Measurements from ENCODE around the gene INHBE.
A peak's percentile ranks its signal among the peaks of the same experiment; 100 is the strongest.
"Not testable (repeated sequence)": the region's sequence is repeated elsewhere in the genome, so short reads cannot be mapped to it uniquely, and the experiment has no call there.

INHBE gene

DNA sequence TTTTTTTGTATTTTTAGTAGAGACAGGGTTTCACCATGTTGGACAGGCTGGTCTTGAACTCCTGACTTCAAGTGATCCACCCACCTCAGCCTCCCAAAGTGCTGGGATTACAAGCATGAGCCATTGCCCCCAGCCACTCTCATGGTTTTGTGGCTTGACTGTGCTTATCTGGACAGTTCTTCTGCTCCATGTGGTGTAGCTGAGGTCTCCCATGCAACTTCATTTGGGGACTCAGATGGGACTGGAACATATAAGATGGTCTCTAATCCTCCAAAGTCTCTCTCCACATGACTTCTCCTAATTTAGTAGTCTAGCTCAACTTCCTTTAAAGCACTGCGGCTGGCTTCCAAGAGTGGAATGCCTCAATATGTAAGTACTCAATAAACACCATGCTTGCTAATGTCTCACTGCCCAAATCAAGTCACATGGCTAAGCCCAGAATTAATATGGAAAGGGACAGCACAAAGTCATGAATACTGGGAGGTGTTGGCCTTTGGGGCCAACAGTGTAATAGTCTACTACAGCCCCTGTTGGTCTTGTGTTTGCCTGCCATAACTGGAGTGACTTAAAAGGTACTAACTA is 13.2 kb upstream of the INHBE start:
- DNase-seq = no peak

DNA sequence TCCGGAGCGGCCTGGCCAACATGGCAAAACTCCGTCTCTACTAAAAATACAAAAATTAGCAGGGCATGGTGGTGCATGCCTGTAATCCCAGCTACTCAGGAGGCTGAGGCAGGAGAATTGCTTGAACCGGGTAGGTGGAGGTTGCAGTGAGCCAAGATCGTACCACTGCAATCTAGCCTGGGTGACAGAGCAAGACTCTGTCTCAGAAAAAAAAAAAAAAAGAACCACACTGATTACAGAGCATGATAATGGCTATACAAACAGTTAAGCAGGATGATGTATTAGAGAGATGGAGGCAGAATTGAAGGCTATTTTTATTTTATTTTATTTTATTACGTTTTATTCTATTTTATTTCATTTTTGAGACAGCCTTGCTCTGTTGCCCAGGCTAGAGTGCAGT is 10.8 kb upstream of the INHBE start:
- DNase-seq = not testable (repeated sequence)

DNA sequence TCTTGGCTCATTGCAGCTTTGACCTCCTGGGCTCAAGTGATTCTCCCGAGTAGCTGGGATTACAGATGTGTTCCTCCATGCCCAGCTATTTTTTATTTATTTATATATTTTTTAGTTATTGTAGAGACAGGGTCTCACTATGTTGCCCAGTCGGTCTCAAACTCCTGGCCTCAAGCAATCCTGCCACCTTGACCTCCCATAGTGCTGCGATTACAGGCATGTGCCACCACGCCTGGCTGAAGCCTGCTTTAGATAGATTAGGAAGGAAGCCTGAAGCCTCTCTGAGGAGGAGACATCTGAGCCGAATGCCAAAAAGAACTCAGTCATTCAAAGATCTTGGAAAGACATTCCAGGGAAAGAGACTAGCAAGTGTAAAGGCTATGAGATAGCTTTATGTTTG is 10.4 kb upstream of the INHBE start:
- no peak for DNase-seq

DNA sequence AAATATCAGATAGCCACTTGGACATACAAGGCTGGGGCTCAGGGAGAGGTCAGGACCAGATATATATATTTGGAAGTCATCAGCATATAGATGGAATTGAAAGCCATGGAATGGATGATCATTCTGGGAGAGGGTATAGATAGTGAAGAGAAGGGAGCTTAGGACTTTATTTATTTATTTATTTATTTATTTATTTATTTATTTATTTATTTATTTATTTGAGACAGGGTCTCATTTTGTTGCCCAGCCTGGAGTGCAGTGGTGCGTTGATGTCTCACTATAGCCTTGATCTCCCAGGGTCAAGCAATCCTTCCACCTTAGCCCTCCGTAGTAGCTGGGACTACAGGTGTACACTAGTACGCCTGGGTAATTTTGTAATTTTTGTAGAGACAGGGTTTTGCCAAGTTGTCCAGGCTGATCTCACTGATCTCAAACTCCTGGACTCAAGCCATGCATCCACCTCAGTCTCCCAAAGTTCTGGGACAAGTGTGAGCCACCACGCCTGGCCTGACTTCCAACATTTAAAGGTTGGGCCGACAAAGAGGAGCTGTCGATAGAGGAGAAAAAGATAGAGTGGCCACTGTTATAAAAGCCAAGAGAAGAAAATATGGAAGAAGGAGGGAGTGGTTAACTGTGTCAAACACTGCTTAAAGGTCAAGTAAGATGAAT is 8.7 kb upstream of the INHBE start:
- no peak for DNase-seq

DNA sequence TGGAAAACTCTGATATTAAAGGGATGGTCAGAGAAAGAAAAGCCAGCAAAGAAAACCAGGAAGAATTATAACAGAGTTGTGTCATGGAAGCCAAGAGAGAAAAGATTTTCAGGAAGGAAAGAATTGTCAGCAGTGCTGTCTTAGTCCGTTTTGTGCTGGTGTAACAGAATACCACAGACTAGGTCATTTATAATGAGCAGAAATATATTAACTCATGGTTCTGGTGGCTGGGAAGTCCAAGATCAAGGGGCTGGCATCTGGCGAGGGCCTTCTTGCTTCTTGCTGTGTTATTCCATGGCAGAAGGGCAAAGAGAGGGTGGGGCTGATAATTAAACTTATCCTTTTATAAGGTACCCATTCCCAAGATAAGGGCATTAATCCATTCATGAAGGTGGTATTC is 6.4 kb upstream of the INHBE start:
- no peak for DNase-seq

DNA sequence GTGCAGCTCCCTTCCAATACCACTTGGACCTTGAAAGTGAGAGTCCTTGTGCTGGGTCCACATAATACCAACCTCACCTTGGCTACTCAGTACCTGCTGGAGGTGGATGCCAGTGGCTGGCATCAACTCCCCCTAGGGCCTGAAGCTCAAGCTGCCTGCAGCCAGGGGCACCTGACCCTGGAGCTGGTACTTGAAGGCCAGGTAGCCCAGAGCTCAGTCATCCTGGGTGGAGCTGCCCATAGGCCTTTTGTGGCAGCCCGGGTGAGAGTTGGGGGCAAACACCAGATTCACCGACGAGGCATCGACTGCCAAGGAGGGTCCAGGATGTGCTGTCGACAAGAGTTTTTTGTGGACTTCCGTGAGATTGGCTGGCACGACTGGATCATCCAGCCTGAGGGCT is 5.7 kb upstream of the INHBE start:
- no peak for DNase-seq

DNA sequence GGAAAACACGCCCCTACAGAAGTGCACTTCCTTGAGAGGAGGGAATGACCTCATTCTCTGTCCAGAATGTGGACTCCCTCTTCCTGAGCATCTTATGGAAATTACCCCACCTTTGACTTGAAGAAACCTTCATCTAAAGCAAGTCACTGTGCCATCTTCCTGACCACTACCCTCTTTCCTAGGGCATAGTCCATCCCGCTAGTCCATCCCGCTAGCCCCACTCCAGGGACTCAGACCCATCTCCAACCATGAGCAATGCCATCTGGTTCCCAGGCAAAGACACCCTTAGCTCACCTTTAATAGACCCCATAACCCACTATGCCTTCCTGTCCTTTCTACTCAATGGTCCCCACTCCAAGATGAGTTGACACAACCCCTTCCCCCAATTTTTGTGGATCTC is 5.0 kb upstream of the INHBE start:
- DNase-seq = no peak

DNA sequence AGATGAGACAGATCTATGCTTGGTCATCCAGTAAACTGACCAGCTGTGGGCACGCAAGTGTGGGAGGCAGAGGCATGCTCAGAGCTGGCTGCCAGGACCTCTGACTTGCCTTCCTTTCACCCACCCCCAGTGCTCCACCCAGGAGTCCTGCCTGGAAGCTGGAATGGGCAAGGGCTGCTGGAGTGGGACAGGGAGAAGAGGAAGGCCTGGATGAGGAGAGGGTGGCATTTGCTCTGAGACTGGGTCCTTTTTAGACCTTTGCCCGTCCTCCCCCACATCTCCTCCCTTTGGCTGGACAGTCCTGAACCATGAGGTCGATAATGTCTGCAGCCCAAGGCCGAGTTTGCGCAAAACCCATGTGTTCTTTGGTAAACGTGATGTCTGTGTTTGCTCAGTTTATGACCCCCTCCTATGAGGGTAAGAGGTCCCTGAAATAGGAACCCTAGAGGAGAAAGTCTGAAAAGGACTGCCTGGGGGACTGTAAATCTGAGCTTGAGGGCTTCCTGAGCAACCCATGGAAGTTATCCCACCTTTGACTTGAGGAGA is 3.8 kb upstream of the INHBE start:
- no peak for DNase-seq

DNA sequence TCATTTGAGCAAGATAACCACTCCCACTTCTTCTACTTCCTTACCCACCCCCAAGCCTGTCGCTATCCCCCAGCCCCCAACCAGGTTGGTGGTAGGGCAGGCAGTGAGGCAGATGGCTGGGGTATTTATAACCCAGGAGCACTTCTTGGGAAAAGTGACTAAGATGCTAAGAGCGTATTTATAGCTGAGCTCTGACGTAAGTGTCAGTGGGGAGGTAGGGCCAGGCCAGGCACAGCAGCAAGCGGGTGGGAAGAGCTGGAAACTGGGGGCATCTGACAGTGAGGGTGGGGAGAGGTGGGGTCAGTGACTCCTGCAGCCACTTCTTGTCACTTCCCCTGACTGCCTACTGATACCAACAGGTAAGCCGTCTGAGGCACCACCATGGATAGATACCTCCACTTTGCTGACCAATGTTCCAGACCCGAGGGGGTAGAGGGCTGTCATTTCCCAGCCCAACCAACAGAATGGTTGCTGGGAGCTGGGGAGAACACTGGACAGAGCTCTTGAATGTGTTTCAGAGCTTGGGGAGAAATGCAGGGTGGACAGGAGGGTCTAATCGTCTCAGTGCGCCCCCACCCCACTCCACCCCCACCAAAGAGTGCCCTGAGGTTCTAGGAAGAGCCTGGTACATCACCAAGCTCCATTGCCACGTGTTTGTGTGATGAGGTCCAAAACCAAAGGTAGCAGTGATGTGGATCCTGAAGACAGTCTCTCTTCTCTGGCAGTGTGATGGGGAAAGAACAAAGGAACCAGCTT is 2.7 kb upstream of the INHBE start:
- no peak for DNase-seq

DNA sequence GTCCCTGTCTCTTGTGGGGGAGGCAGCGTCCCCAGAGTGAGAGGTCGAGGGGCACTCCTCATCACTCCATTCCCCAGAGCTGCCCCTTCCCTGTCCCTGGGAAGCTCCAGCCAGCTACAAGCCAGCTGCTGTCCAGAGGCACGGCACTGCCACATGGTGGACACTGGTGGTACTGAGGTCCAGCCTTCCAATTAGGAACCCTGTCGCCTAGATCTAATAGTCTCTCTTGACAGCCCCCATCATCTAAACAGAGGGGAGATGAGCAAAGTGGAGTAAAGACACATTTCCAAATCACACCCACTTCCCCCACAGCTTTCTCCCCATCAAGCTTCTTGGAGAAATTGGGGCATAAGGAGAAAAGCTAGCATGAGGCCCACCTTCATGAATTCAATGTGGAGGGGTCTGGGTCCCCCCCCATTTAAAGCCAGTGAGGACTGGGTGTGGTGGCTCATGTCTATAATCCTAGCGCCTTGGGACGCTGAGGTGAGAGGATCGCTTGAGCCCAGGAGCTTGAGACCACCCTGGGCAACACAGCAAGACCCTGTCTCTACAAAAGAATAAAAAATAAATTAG is 2.1 kb upstream of the INHBE start:
- DNase-seq = peak; percentile 63 to 70

DNA sequence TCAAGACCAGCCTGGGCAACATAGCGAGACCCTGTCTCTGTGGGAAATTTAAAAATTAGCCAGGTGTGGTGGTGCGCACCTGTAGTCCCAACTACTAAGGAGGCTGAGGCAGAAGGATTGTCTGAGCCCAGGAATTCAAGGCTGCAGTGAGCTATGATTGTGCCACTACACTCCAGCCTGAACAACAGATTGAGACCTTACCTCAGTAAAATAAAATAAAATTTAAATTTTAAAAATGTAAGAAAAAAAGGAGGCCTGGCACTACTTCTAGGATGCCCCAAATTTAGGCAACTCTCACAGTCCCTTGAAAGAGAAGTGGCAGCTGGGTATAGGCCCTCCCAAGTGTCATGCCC is 918 bp upstream of the INHBE start:
- no peak for DNase-seq

DNA sequence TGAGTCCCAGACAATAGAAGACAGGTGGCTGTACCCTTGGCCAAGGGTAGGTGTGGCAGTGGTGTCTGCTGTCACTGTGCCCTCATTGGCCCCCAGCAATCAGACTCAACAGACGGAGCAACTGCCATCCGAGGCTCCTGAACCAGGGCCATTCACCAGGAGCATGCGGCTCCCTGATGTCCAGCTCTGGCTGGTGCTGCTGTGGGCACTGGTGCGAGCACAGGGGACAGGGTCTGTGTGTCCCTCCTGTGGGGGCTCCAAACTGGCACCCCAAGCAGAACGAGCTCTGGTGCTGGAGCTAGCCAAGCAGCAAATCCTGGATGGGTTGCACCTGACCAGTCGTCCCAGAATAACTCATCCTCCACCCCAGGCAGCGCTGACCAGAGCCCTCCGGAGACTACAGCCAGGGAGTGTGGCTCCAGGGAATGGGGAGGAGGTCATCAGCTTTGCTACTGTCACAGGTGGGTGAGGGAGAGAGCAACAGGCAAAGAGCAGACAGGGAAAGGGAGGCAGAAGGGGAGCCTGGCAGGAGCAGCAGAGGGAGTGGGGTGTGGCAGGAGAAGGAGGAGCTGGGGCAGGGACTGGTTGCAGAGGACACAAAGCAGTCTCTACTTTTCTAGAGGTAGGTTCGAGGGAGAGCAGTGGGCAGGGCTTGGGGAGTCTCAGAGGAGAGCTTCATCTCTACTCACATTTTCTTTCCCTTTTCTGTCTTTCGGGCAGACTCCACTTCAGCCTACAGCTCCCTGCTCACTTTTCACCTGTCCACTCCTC is 452 bp downstream of the INHBE start:
- no peak for DNase-seq

DNA sequence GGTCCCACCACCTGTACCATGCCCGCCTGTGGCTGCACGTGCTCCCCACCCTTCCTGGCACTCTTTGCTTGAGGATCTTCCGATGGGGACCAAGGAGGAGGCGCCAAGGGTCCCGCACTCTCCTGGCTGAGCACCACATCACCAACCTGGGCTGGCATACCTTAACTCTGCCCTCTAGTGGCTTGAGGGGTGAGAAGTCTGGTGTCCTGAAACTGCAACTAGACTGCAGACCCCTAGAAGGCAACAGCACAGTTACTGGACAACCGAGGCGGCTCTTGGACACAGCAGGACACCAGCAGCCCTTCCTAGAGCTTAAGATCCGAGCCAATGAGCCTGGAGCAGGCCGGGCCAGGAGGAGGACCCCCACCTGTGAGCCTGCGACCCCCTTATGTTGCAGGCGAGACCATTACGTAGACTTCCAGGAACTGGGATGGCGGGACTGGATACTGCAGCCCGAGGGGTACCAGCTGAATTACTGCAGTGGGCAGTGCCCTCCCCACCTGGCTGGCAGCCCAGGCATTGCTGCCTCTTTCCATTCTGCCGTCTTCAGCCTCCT is 1.1 kb downstream of the INHBE start:
- peak in 1 of 2 donors; percentile 44 for DNase-seq

DNA sequence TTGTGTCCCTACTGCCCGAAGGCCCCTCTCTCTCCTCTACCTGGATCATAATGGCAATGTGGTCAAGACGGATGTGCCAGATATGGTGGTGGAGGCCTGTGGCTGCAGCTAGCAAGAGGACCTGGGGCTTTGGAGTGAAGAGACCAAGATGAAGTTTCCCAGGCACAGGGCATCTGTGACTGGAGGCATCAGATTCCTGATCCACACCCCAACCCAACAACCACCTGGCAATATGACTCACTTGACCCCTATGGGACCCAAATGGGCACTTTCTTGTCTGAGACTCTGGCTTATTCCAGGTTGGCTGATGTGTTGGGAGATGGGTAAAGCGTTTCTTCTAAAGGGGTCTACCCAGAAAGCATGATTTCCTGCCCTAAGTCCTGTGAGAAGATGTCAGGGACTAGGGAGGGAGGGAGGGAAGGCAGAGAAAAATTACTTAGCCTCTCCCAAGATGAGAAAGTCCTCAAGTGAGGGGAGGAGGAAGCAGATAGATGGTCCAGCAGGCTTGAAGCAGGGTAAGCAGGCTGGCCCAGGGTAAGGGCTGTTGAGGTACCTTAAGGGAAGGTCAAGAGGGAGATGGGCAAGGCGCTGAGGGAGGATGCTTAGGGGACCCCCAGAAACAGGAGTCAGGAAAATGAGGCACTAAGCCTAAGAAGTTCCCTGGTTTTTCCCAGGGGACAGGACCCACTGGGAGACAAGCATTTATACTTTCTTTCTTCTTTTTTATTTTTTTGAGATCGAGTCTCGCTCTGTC is 1.8 kb downstream of the INHBE start:
- no peak for DNase-seq

DNA sequence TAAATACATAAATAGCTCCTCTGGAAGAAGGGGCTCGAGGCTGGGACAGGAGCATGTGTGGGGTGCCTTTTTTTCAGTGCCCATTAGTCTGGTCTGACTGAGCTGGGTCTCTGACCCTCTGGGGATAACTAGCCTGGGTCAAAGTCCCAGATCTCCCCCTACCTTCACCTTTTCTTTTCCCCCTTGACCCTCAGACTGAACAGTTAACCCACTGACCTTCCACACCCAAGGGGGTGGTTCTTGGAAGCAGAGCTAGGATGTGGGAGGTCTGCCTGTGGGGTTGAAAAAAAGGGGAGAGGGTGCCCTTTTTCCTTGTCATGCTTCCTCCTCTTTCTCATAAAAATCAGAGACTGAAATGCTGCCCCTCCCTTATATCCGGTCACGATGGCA is 3.6 kb downstream of the INHBE start:
- no peak for DNase-seq

DNA sequence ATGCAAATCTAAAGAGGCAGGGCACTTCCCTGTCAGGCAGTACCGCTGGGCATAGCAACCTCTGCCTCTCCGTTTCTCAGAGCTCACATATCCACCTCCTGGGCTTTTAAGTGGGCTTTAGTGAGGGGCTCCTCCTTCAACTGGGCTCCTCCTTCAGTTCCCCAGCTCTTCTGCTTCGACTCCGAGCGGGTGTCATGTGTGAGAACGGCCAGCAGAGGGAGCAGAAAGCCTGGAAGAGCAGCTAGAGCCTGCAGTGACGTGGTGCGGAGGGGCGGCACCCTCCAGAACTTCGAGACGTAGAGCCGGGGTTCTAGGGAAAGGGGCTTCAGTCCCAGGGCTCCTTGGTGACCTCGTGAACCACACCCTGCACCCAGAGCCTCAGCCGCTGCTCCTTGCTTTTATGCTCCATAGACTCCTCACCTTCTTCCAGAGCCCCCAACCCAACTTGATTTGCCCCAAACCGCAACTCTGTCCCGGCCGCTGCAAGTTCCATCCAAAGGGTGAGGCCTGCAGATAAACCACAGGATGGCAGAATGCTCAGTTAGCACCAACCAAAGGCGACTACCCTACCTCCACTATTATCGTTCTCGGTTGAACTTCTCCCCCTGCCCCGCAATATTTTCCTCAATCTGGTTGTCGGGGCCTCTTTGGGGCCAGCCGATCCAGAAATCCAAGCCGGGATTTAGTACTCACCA is 4.1 kb downstream of the INHBE start:
- peak; percentile 95 to 97 for DNase-seq

DNA sequence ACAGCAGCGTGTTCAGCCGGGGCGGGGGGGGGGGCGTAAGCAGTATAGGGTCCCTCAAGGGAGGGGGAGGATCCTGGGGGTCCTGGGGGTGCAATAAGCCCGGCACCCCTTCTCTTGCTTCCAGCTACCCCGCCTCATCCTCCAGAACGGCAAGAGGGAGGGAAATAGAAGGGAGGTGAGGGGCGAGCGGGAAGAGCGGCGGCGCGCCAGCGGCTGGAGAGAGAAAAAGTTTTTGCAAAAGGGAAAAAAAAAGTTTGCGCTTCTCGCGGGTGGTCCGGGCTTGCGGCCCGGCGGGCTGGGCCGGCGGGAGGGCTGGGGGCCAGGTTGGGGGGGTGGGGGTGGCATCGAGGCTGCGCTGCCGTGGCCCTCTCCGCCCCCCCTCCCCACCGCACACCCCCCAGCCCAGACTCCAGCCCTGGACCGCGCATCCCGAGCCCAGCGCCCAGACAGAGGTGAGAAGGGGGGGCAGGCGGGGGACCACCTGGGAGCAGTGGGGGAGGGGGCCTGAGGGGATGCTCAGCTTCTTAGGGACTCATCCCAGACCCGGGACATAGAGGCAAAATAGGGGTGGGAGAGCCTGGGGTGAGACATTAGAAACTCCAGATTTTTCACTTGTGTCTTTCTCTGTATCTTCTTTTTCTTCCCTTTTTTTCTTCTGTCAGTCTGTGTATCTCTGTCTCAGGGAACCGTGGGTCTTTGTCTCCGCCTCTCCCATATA is 4.8 kb downstream of the INHBE start, which contains the start of gene GLI1:
GLI1 (plus strand) TSS at position 36 of the 718 bp plus-strand sequence. CDS start 3,907 bp downstream, outside the sequence.
- no peak for DNase-seq

DNA sequence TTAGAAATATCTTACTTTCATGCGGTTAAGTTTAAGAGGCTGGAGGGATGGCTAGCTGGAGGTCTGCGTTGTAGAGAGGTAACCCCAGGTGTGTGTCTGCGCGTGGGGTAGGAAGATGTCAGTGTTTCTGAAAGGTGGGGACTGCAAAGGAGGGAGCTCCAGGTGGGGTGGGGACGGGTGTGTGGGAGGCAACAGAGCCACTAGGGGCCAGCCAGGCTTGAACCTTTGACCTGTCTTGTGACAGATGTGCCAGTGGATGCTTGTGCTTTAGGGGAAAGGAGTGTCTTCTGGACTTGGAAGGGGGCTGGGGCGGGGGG is 5.3 kb downstream of the INHBE start:
- no peak for DNase-seq

DNA sequence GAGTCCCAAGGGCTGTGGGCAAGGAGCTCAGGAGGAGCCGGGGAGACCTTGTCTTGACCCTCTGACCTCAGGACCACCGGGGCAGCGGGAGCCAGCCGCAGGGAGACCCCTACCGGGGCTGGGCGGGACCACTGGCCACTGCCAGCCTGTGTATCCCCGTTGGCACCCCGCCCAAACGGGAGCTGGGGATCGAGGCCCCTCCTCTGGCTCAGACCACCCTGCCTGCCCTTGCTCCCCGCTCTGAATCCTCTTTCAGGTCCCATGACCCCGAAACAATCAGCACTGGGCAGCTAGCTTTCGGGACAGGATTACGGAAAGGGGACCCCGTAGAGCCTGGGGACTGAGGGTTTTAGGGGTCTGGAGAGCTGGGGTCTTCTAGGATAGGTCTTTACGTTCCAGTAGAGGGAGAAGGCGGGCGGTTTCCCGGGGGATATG is 5.8 kb downstream of the INHBE start:
- no peak for DNase-seq

DNA sequence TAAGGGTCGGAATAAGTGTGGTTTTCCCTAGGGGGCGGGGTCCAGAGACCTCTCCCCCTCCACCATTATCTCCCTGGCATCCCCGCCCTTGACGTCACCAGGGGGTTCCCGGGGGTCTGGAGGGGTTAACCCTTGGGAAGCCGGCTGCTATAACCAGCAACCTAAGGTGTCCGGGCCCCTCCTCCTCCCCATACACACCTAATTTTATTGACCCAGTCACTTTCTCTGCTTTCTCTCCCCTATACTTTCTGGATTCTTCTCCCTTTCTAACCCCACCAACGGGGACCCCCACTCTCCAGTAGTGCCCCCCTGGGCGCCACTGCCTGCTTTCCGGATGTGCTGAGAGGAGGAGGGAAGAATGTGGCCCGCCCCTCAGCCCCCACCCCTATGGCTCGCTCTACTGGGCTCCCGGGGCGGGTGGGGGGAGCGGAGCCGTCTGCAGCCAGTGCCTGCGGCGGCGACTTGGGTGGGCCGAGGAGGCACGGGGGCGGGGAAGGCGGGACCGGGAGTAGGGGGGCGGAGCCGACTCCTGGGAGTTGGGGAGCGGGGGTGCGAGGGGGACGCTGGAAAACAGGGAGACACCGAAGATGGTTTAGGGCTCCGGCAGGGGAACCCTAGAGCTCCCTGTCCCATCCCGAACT is 6.3 kb downstream of the INHBE start:
- no peak for DNase-seq
